Measurements from ENCODE around the gene CCR7. TPM values are rescaled to one million over a fixed set of nuclear protein-coding genes. Genes with fewer than 3 reads are reported as not detected.
A peak's percentile ranks its signal among the peaks of the same experiment; 100 is the strongest.

Gene CCR7
- total and polyA plus RNA-seq, 2 of the 8 experiments (the other 6 are each of a cell fraction or from before 2014, with no cell fraction given), result 0.12 to 0.17 TPM

GRCh38 chr17:40554646-40555295, 10.5 kb downstream of the CCR7 start:
- DNase-seq (ENCODE audit: low read depth in 1 of 2, low spot score in 2 of 2), result no peak
- no peak for FAIRE-seq
- Histone ChIP-seq H4K8ac (ENCODE audit: extremely low read depth, insufficient read depth, low read length) (no peak overlapping the region), H3K23ac (ENCODE audit: insufficient read length) (no peak overlapping the region), H2AFZ (ENCODE audit: low read length) (no peak overlapping the region), H3K9me3 (ENCODE audit: insufficient read depth in 2 of 2, low read depth in 1 of 2, low read length in 1 of 2) (no peaks in the 10 kb centered on the region), H2AK5ac (ENCODE audit: low read depth, low read length) (peak overlapping the region; percentile 42; the same call in 1 of the 2 replicates), H3K27me3 (replicated peaks in 1 of 4; ENCODE audit: control insufficient read depth in 3 of 4, extremely low read depth in 1 of 4, insufficient read depth in 3 of 4, low read length in 3 of 4) (no peaks in the 10 kb centered on the region; a peak in 1 of 7 replicates), H3K4me1 (replicated peaks in 1 of 4; ENCODE audit: control insufficient read depth in 3 of 4, insufficient read depth in 4 of 4, low read length in 3 of 4) (peaks cover 0 to 5% (median under 1%) of the 10 kb centered on the region in 4 experiments; a peak in 1 of 7 replicates), H3K27ac (ENCODE audit: low read depth, low read length) (no peak overlapping the region), H3K14ac (ENCODE audit: insufficient read length) (no peak overlapping the region), H2BK5ac (ENCODE audit: low read depth, low read length) (0 out of 2 replicates have a peak overlapping the region, but pooled peaks have one; percentile 35), H4K20me1 (replicated peaks in 1 of 2; ENCODE audit: control insufficient read depth in 1 of 2, insufficient read depth in 2 of 2, low read length in 2 of 2) (no peaks in the 10 kb centered on the region), H3K36me3 (ENCODE audit: control insufficient read depth in 2 of 4, insufficient read depth in 4 of 4, low read length in 3 of 4) (no peaks in the 10 kb centered on the region), H2BK12ac (ENCODE audit: low read depth, low read length) (peak overlapping the region; percentile 33; the same call in 1 of the 2 replicates), H3K79me2 (ENCODE audit: control insufficient read depth in 1 of 2, insufficient read depth in 2 of 2, low read length in 2 of 2) (no peaks in the 10 kb centered on the region), H3K18ac (ENCODE audit: extremely low read depth, low read length) (no peak overlapping the region), H3K4ac (replicated peaks; ENCODE audit: insufficient read length, low read depth, low read length) (no peak overlapping the region), H3K9ac (replicated peaks in 1 of 4; ENCODE audit: extremely low read depth in 1 of 4, low read depth in 3 of 4, low read length in 3 of 4) (no peak overlapping the region), H3K4me3 (ENCODE audit: extremely low read depth in 1 of 4, insufficient read depth in 2 of 4, low read depth in 3 of 4, low read length in 4 of 4) (no peak overlapping the region), H4K91ac (replicated peaks; ENCODE audit: insufficient read length, low read length) (no peak overlapping the region), H3K4me2 (ENCODE audit: insufficient read depth in 1 of 2, low read depth in 2 of 2, low read length in 2 of 2) (no peak overlapping the region), H2BK15ac (ENCODE audit: low read length) (peak overlapping the region; percentile 83), H2BK20ac (ENCODE audit: low read length) (0 out of 2 replicates have a peak overlapping the region, but pooled peaks have one; percentile 34), H2BK120ac (replicated peaks; ENCODE audit: low read depth, low read length) (no peak overlapping the region), H3K23me2 (ENCODE audit: low read depth, low read length) (no peaks in the 10 kb centered on the region), H4K5ac (ENCODE audit: insufficient read length, low read depth, low read length) (no peak overlapping the region), H3K56ac (replicated peaks; ENCODE audit: insufficient read length, low read depth, low read length) (no peak overlapping the region), H3K79me1 (ENCODE audit: low read depth, low read length) (no peaks in the 10 kb centered on the region)
- ChIA-PET POLR2A (ENCODE audit: partially characterized antibody) (interaction anchor here (1.6 kb wide), 1 partner anchor 9 kb away, joined by 3 read pairs; no protein-coding TSS in a partner anchor), CTCF (ENCODE audit: partially characterized antibody) (interaction anchor here (0.7 to 9.1 kb wide), 18 partner anchors 6 to 252 kb away, joined by 3 to 80 read pairs (median 4); no protein-coding TSS in a partner anchor)
- WGBS, 2 experiments (ENCODE audit: extremely low coverage in 1 of 2, insufficient coverage in 1 of 2, insufficient read length in 1 of 2, insufficient replicate concordance in 2 of 2, low coverage in 1 of 2, low lambda C conversion rate in 2 of 2, missing lambda C conversion rate in 1 of 2), result 95% methylated on average over 27 of the region's 27 CpGs; no CpG with 5 or more reads in 1 of the 2 experiments
- TF ChIP-seq SP1 (IDR thresholded peaks at IDR 0.05; ENCODE audit: low read depth, low read length), result no peak
- TF ChIP-seq BACH1 (IDR thresholded peaks at IDR 0.05; ENCODE audit: low read length), result no peak
- no peak for TF ChIP-seq BCL11A (IDR thresholded peaks at IDR 0.05; ENCODE audit: low read depth in 2 of 2, low read length in 2 of 2)
- TF ChIP-seq CTCF (IDR thresholded peaks at IDR 0.05; ENCODE audit: control extremely low read depth in 1 of 3, insufficient read depth in 1 of 3, low read depth in 1 of 3, low read length in 3 of 3), result peak in 1 of 3 experiments; percentile 22; a peak in 1 of 4 replicates
